Suprapubic skin (tissue), 4 donors: ENCODE measurements around the gene DDOST. TPM values are rescaled to one million over a fixed set of nuclear protein-coding genes. Genes with fewer than 3 reads are reported as not detected.

Experiments used
- DNase-seq, 2 donors: peaks; one replicate each; pipeline ENCODE4 v3.0.0-alpha.2; 2019; ENCODE audit warnings: low spot score in 2 of 2
- H3K27ac ChIP-seq: fragments of 200-600 bp; sonication (generic); one replicate; pipeline ENCODE4 v1.5.1; 2019
- H3K27me3 ChIP-seq: fragments of 200-600 bp; sonication (generic); one replicate; pipeline ENCODE4 v1.5.1; 2019
- H3K36me3 ChIP-seq: fragments of 200-600 bp; sonication (generic); one replicate; pipeline ENCODE4 v1.5.1; 2019
- H3K4me1 ChIP-seq: fragments of 200-600 bp; sonication (generic); one replicate; pipeline ENCODE4 v1.5.1; 2019
- H3K4me3 ChIP-seq: fragments of 200-600 bp; sonication (generic); one replicate; pipeline ENCODE4 v1.5.1; 2019; ENCODE audit warnings: mild to moderate bottlenecking
- H3K9me3 ChIP-seq: fragments of 200-600 bp; sonication (generic); one replicate; pipeline ENCODE4 v1.5.1; 2019
- CTCF ChIP-seq, 2 donors: fragments of 200-600 bp in 1 of 2; fragments of 450-650 bp in 1 of 2; sonication (generic) in 1 of 2; IDR thresholded peaks; one replicate each; pipeline ENCODE4 v1.5.1; 2016 to 2019; ENCODE audit warnings: antibody characterized with exemption in 2 of 2, mild to moderate bottlenecking in 1 of 2, moderate library complexity in 1 of 2
- EP300 ChIP-seq: sonication (generic); formaldehyde crosslinking; IDR thresholded peaks from one replicate; pipeline ENCODE4 v1.6.1; 2017; ENCODE audit warnings: antibody characterized with exemption
- POLR2A ChIP-seq, 2 donors: fragments of 450-650 bp; IDR thresholded peaks; one replicate each; pipeline ENCODE4 v1.6.1; 2017; ENCODE audit warnings: antibody characterized with exemption in 2 of 2, mild to moderate bottlenecking in 2 of 2, moderate library complexity in 2 of 2
- POLR2AphosphoS5 ChIP-seq, 3 donors: sonication (generic); formaldehyde crosslinking; IDR thresholded peaks; one replicate each; pipeline ENCODE4 v1.6.1; 2017; ENCODE audit warnings: antibody characterized with exemption in 3 of 3
- WGBS: methylation state at CpG from one replicate; pipeline ENCODE4 v1.1.5; 2018; 5-methylcytosine and 5-hydroxymethylcytosine counted together
- total RNA-seq, 4 donors: library from RNA; depleted of rRNA; stranded (reverse); fragments of >200 nt; gene quantifications; one replicate each; pipeline ENCODE4 v1.1.0, GENCODE V29; 2016

DDOST gene
- total RNA-seq, 4 donors from 2014 or later = 75.9 to 143 (median 125) TPM

- H3K4me3 ChIP-seq = no peak overlapping the region
- H3K36me3 ChIP-seq = no peaks in the 10 kb centered on the region
- H3K4me1 ChIP-seq = no peaks in the 10 kb centered on the region
- H3K27me3 ChIP-seq = no peaks in the 10 kb centered on the region
- no peak overlapping the region for H3K27ac ChIP-seq
- H3K9me3 ChIP-seq = no peaks in the 10 kb centered on the region
- no peak for TF ChIP-seq CTCF (IDR thresholded peaks at IDR 0.05)
- TF ChIP-seq POLR2AphosphoS5 (IDR thresholded peaks at IDR 0.05) = no peak
- no peak for TF ChIP-seq EP300
- TF ChIP-seq POLR2A (IDR thresholded peaks at IDR 0.05) = no peak
- DNase-seq = no peak
- WGBS = 89% methylated on average over 6 of the region's 6 CpGs
Observed at GRCh38 chr1:20708057-20708456, 46.9 kb upstream of the DDOST start.

- TF ChIP-seq EP300 (no peak), POLR2A (IDR thresholded peaks at IDR 0.05) (no peak), POLR2AphosphoS5 (IDR thresholded peaks at IDR 0.05) (no peak), CTCF (IDR thresholded peaks at IDR 0.05) (no peak)
- no peak overlapping the region for H3K4me3 ChIP-seq
- no peaks in the 10 kb centered on the region for H3K36me3 ChIP-seq
- DNase-seq = no peak
- no peaks in the 10 kb centered on the region for H3K9me3 ChIP-seq
- 58% methylated on average over 5 of the region's 5 CpGs for WGBS
- no peaks in the 10 kb centered on the region for H3K27me3 ChIP-seq
- H3K4me1 ChIP-seq = no peaks in the 10 kb centered on the region
- H3K27ac ChIP-seq = no peak overlapping the region
Observed at GRCh38 chr1:20706841-20707240, 45.7 kb upstream of the DDOST start.

- H3K36me3 ChIP-seq = no peaks in the 10 kb centered on the region
- TF ChIP-seq EP300 (no peak), POLR2A (IDR thresholded peaks at IDR 0.05) (no peak), POLR2AphosphoS5 (IDR thresholded peaks at IDR 0.05) (no peak), CTCF (IDR thresholded peaks at IDR 0.05) (no peak)
- H3K27ac ChIP-seq = no peak overlapping the region
- no peaks in the 10 kb centered on the region for H3K4me1 ChIP-seq
- no peak overlapping the region for H3K4me3 ChIP-seq
- no peaks in the 10 kb centered on the region for H3K9me3 ChIP-seq
- DNase-seq = no peak
- no peaks in the 10 kb centered on the region for H3K27me3 ChIP-seq
- WGBS = 86% methylated on average over 15 of the region's 15 CpGs
Observed at GRCh38 chr1:20705203-20705755, 44.1 kb upstream of the DDOST start.

- no peak for DNase-seq
- no peak for TF ChIP-seq POLR2AphosphoS5 (IDR thresholded peaks at IDR 0.05)
- no peak for TF ChIP-seq CTCF (IDR thresholded peaks at IDR 0.05)
- no peak for TF ChIP-seq EP300
- no peak for TF ChIP-seq POLR2A (IDR thresholded peaks at IDR 0.05)
- H3K4me1 ChIP-seq = no peaks in the 10 kb centered on the region
- H3K36me3 ChIP-seq = no peaks in the 10 kb centered on the region
- H3K27ac ChIP-seq = no peak overlapping the region
- H3K4me3 ChIP-seq = no peak overlapping the region
- H3K27me3 ChIP-seq = no peaks in the 10 kb centered on the region
- no peaks in the 10 kb centered on the region for H3K9me3 ChIP-seq
- 87% methylated on average over 12 of the region's 41 CpGs for WGBS
Observed at GRCh38 chr1:20704390-20705202, 43.4 kb upstream of the DDOST start.

- DNase-seq = no peak
- Histone ChIP-seq H3K36me3 (no peaks in the 10 kb centered on the region), H3K27ac (no peak overlapping the region), H3K4me1 (no peaks in the 10 kb centered on the region), H3K27me3 (no peaks in the 10 kb centered on the region), H3K9me3 (no peaks in the 10 kb centered on the region), H3K4me3 (no peak overlapping the region)
- TF ChIP-seq POLR2A (IDR thresholded peaks at IDR 0.05) (no peak), POLR2AphosphoS5 (IDR thresholded peaks at IDR 0.05) (no peak)
- 90% methylated on average over 4 of the region's 4 CpGs for WGBS
Observed at GRCh38 chr1:20703124-20703756, 42.1 kb upstream of the DDOST start.
